GM18870 (cell line): ENCODE measurements around the gene KCNA2.

Experiments
- ATAC-seq: cut with Tn5 transposase; IDR thresholded peaks from one replicate; pipeline ENCODE4 v1.9.1; 2021; ENCODE audit warnings: moderate library complexity; ENCODE audit not compliant: unreplicated experiment

KCNA2 gene

DNA sequence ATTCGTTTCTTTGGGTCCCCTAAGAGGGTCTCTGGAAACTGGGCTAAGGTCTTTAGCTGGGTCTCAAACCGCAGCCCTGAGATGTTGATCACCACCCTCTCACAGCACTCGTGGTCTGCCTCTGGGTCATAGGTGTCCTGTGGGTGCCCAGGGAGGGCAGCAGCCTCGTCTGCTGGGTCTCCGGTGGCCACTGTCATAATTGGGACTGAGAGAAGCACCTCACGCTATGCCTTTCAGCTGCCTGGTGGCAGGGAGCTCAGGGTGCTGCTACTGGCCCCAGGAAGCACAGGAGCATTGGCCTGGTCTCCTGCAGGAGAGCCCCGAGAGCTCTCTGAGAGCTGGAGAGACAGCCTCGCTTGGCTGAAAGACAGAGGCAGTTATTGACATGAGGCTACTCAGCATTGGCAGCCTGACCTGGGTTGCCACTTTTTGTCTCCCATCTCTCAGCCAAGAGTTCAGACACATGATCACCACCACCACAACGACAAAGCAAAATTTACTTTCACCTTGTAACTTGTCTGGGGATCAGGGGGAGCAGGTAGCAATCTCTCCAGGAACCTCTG is 1.5 kb downstream of the KCNA2 start:
- ATAC-seq = no peak

DNA sequence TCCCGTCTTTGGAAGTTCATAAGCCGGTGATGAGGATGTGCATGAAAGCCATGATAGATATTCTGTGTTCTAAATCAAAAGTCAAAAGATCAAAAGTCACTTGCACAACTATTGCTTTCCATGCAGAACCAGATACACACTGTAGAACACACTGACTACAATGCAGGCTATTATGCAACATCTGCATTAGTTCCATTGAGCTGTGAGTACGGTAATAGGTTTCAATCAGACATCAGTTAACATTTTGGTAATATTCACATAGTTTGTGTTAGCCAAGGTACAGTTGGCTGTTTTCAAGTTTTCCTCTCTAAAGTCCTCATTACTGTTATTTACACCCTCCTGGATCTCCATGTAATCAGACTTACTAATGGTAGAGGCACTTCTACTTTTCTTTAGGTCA is 3.1 kb downstream of the KCNA2 start:
- ATAC-seq = no peak

DNA sequence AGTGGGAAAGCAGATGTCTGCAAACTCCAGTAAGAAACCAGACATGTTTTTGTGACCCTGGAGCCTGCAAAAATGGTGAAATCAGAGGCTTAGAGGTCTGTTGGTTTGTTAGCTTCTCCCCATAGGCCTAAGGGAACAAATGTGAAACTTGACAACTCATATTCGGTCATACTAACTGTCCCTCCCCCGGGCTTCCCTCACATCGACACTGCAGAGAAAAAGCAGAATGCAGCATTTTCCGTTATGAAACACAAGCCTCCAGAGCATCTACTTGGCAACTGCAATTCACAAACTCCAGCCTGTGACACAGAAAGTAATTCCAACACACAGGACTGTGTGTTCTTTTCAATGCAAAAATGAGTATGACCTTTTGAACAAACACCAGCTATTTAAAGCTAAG is 3.7 kb downstream of the KCNA2 start:
- ATAC-seq = no peak

DNA sequence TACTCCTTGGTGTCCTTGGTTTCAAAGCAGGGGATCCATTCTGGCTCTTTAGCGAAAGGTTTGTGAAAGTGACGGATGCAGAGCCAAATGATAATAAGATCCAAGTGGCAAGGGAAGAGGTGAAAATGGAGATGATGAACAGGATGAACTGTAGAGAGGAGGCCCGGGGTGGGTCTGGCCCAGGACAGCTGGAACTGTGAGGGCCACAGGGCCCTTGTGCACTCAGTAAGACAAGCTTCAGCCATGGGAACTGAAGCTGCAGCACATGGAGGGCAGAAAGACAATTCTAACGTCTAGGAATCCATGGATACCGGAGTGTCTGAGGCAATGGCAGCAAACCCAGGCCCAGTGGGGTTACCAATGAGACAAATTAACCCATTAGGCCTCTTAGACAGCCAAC is 4.8 kb downstream of the KCNA2 start:
- no peak for ATAC-seq

DNA sequence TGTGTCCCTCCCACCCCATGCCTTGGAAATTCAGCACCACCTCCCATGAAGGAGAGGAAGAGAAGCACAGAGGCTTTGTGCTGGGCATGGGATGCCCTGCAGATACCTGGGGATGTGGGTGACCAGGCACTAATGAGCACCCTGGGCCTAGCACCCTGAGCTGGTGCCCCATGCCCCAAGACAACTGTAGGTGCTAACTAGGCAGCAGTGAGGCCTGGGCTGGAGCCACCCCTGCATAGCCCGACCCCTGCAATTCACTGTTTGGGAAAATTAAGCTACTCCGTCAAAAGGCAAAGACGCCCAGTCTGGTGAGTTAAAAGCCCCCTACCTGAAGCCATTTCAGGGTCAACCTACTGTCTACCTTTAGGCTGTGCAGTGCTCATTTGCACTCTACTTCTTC is 5.4 kb downstream of the KCNA2 start:
- ATAC-seq = no peak

DNA sequence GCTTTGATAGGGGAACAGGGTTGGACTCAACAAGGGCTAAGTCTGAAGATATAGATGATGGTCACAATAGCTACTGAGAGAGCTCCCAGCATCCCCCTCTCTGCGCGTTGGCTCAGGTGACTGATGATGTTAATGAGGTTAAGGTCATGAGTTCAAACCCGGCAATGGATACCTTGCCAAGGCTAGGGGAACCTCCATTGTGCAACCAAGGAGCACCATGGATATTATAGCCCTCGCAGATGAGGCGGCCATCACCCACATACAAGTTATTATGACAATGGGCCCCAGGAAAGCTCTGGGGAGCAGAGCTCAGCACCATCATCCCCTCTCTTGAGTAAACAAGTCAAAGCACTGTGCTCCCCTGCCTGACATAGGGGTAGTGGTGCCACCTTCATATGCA is 8.2 kb downstream of the KCNA2 start:
- ATAC-seq = no peak

DNA sequence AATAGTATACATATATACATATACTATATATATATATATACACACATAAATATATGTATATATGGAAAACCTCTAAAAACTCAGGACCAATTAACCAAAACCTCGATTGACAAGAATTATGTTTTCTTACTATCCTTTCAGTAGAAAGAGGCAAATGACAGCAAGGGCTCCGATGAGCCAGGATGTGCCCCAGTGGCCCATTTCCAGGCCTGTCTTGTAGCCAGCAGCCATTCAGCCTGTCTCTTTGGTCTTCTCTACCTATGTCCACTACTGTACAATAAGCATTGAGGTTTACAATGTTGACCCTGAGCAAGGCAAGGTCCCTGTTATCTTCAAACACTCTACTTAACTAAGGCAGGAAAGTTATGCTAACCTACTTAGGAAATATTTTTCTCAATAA is 9.8 kb downstream of the KCNA2 start:
- no peak for ATAC-seq

DNA sequence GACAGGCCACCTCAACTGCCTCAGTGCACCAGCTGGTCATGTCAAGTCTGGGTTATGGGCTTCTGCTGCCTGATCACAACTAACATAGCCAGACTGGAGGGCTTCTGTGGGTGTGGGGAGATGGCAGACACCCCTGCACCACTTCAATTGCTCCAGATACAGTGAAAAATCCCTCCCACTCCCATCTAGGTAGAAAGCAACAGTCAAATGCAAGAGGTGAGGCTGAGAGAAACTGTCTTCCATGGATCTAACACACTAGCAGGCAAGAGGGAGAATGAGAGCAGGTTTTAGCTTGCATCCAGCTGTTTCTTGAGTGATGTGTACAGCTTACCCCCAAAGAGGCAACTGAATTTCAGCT is 10.8 kb downstream of the KCNA2 start:
- ATAC-seq = no peak

DNA sequence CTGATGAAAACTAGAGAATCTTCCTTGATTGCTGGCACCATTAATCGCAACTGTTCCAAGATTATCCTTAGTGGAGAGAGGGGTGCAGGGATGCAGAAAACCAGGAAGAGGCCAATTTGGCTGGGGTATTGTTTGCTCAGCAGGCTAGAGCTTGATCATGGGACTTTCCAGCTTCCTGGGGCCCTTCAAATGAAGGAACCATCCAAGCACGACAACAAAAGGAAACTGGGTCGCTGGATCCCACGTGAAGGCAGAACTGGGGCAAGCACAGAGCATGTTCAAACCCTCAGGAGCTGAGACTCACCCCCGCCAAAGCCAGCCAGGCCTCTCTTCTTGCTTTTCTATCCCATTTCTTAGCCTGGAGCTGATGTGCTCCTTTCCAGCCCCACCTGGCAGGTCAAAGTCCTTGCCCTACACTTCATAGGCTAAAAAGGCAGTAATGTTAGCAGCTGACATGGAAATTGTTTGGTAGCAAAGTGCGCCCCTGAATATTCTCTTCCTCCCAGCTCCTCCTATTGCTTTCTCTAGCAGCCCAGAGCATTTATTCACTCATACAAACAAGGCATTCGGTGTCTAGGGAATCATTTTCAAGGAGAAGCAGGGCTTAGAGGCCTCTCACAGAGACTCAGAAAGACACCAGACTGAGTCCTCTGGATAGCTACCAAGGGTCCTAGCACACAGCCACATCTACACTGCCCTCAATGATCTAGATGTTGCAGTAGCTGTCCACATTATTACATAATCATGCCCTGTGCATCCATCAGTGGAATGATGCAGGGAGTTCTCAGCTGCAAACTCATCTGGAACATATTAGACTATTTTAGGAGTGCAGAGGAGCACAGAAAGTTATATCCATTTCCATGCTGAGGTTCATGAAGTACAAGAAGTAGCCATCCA is 11.5 kb downstream of the KCNA2 start:
- ATAC-seq = no peak

DNA sequence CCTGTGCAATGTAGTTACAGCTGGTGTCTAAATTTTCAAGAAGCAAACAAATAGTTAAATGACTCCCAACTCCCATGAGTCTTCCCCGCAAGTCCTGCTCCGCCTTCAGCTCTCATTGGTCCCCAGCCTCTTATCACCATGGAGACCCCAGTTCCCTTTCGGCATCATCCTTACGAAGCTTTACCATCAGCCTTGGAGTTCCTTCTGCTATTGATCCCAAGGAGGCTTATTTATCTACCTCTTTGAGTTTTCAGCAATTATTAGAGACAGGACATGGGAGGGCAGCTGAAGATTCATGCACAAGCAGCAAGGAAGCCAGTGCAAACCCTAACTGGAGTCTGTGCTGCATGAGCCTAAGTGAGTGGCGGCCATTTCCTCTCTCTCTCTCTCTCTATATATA is 12.3 kb downstream of the KCNA2 start:
- no peak for ATAC-seq

DNA sequence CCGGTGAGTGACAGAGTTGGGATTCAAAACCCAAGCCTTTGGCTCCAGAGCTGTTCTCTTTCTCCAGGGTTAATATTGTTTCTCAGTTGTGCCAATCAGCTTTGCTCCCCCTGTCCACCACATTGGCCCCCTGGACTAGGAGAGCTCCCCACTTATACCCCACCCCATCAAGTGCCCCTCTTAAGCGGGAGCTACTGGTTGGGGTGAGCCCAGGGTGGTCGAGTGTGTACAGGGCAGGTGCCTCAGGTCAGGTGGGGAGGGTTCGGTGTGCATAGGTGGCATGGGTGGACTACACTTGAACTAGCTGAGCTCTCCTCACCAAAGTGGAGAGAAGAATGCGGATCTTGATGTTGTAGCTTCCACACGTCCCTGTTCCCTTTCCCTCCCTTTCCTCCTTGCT is 14.2 kb downstream of the KCNA2 start:
- no peak for ATAC-seq

DNA sequence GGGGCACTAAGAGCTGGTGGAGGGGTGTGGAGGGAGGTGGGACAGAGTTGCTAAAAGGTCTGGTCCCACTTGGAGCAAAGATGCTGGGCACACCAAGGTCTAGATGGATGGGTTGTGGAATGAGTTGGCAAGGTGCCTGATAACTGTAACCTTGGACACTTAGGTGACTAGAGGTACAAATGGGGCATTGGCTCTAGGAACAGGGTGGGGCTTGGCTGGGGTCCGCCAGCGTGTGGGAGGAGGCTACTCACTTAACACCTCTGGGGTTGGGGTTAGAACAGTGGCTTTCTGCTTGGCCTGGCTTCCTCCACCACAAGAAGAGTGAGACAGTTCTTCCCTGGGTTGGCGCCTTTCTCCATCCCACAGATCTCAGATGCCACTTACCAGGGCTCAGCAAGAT is 17.2 kb downstream of the KCNA2 start:
- ATAC-seq = no peak

DNA sequence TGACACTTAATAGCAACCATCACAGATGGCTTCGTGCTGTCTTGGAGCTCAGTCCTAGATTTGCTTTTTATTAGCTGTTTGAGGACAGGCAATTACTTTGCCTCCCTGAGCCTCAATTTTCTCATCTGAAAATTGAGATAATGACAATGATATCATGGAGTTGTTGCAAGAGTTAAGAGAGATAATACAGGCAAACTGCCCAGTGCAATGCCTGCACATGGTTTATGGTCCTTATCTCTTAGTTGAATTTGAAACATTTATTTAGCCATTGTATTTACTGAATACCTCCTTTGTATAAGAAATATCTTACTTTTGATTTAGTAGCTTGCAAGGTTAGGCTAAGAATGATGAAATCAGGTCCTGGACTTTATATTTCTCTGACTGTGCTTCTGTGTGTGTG is 17.7 kb downstream of the KCNA2 start:
- no peak for ATAC-seq

DNA sequence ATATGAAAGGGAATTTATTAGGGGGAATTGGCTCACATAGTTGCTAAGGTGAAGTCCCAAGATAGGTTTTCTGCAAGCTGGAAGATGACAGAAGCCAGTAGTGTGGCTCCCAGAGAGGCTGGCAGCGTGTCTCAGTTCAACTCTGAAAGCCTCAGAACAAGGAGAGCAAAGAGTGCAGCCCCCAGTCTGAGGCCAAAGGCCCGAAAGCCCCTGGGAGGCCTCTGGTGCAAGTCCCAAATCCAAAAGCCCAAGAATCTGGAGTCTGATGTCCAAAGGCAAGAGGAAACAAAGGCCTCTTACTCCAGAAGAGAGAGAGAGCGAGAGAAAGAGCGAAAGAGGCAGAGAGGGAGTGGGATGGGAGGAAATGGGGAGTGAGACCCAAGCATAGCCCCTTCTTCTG is 18.3 kb downstream of the KCNA2 start:
- ATAC-seq = no peak

DNA sequence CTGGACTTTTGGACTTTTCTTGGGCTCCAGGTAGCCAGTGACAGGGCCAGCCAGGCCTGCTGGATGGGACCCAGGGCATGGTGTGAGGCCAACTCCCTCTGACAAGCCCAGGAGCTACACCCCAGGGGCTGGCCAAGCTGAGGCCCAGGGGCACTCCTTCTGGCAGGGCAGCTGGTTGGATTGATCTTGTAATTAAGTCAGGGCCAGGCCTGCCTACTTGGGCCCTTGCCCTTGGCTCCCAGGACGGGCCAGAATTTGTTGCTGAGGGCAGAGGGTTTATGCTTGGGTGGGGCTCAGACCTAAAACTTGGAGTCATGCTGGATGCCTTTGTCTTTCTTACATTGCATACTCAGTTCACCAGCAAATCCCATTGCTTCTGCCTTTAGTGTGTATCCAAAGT is 20.7 kb downstream of the KCNA2 start:
- no peak for ATAC-seq

DNA sequence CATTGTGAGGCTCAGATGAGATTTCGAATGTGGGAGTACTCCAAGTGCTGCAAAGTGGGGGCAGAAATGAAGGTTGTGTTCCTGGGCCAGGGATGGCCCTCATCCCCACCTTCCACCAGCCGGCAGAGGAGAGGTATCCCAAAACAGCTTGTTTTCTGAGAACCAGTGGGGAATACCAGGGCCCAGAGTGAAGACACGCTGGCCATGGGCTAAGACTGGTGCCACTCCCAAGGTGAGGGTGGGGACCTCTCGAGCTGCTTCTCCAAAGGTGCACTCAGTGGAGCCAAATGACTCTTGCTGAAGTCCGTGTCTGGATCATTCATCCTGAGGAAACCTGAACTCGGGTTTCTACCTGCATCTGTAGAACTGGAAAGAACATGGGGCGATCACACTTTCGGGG is 22.1 kb downstream of the KCNA2 start:
- ATAC-seq = no peak

DNA sequence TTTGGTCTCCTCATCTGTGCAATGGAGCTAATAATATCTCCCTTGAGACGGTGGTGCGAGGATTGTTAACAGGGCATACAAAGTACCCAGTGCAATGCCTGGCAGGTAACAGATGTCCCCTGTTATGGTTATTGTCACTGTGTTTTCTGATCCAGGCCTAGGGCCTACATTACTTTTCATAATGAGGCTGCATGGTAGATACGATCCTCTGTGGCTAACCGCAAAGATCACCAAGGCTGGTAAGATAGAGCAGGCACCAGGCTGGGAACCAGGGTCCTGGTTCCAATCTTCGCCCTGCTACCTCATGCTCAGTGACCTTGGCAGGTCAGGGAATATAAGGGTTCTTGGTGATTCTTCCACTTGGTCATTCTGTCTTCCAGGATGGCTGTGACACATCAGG is 22.7 kb downstream of the KCNA2 start:
- ATAC-seq = no peak

DNA sequence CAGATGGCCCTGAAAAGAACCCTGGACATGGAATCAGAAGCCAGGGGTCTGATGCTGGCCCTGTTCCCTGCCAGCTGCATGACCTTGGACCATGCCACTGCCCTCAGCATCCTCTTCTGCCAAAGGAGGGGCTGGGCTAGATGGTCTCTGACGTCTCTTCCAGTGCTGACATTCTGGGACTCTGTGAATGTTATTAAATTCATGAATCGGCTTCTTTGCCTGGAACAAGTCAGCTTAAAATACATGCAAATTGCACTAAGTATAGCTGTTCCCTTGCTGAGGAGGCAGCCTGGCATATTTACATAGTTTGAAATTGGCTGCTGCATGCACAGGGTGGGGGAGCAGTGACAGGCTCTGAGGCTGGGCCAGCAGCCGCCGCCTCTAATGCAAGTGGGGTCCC is 23.8 kb downstream of the KCNA2 start:
- no peak for ATAC-seq

DNA sequence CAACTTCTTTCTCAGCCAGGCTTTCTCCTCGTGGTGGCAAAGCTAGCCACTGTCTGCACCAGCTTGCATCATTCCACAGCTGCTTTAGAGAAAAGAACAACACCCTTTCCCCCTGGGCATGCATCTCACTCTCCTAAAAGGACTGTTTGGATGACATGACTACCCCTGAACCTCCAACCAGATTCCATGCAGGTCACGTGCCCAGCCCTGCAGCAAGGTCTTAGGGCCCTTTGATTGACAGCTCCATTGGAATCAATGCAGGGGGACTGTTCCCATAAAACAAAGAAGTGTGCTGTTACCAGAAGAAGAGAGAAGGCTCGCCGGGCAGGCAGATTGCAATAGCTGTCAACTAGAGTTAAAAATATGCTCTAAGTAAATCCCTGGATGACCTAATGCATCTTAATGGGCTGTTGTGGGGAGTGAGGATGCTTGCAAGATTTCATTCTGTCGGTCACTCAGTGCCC is 24.4 kb downstream of the KCNA2 start:
- no peak for ATAC-seq

DNA sequence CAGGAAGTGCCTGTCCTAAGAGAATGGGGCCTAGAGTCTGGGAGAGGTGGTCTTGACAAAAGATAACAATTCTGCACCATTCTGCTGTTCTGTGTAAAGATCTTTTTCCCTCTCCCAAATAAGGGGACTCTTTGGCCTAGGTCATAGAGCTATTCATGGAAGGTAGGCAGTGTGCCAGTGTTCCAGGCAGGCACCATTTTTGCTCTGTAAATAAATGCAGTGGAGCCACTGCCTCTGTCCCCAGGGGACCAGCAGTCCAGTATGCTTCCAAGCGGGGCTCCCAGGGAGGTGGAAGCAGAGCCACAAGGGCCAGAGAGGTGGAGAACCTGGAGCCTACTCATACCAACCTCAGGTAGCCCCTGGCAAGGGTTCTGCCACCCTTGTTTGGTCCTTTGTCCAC is 25.9 kb downstream of the KCNA2 start:
- no peak for ATAC-seq

DNA sequence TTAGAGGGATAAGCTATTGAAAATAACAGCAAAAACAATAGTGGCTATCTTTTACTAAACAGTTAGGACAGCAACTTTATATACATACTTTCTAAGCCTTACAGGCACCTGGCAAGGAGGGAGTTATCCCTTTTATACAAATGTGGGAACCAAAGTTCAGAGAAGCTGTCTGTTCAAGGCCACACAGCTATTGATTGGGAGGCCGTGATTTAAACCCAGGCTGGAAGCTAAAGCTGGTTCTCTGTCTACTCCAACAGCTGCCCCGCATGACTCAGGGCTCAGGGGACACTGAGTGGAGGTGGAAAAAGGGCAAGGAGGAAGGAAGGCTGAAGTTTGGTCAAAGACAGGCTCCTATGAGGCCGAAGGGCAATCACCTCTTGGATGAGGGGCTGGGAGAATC is 26.7 kb downstream of the KCNA2 start:
- ATAC-seq = no peak

DNA sequence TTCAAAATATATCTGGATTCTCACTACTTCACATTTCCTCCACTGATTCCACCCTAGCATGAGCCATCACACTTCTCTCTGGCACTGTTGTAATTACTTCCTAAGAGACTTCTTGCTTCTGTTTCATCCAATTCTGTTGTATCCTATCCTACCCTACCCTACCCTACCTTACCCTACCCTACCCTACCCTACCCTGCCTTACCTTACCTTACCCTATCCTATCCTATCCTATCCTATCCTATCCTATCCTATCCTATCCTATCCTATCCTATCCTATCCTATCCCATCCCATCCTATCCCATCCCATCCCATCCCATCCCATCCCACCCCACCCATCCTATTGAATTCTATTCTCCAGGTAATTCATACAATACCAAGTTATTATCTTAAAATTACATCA is 29.7 kb downstream of the KCNA2 start:
- no peak for ATAC-seq

DNA sequence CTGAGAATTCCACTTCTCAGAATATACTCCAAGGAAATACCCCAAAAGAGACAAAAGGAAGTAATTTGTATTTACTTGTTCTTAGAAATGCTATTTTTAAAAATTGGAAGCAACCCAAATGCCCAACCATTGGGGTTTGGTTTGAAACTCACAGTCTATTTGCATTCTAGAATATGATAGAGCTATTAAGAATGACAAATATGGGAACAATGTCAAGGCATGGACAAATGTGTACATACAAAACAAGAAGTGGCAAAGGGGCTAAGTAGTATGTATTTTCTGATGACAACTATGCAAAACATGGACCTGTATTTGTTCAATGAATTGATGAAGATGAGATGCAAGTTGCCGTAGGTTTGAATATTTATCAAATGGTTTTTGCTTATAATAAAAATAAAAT is 32.8 kb downstream of the KCNA2 start:
- ATAC-seq = no peak
